Measurements from ENCODE around the gene MSTO1.
"Not testable (repeated sequence)": the region's sequence is repeated elsewhere in the genome, so short reads cannot be mapped to it uniquely, and the experiment has no call there.

Gene MSTO1

GRCh38 chr1:155590516-155591247 lies 19.3 kb upstream of the MSTO1 start:
- not testable (repeated sequence) for ATAC-seq

GRCh38 chr1:155591770-155592169 lies 18.2 kb upstream of the MSTO1 start:
- ATAC-seq, result peak; percentile 84
- TF ChIP-seq CSRNP3 (CRISPR knock-in tag; IDR thresholded peaks at IDR 0.05), result no peak
- no peak for TF ChIP-seq ESRRG (CRISPR knock-in tag; IDR thresholded peaks at IDR 0.05)
- no peak for TF ChIP-seq ZNF565 (CRISPR knock-in tag; conservative IDR thresholded peaks at IDR 0.05; ENCODE audit: low read depth)
- no peak for TF ChIP-seq CSDC2 (CRISPR knock-in tag; IDR thresholded peaks at IDR 0.05)
- no peak for TF ChIP-seq GLIS3 (CRISPR knock-in tag; IDR thresholded peaks at IDR 0.05)
- TF ChIP-seq PATZ1 (CRISPR knock-in tag; IDR thresholded peaks at IDR 0.05; ENCODE audit: borderline replicate concordance), result no peak
- TF ChIP-seq ISL1 (CRISPR knock-in tag; IDR thresholded peaks at IDR 0.05), result no peak

- ATAC-seq, result not testable (repeated sequence)
Observed at GRCh38 chr1:155595877-155596474, 14.0 kb upstream of the MSTO1 start.

- ATAC-seq, result no peak
- TF ChIP-seq SNAI2 (CRISPR knock-in tag; IDR thresholded peaks at IDR 0.05) (no peak), CSRNP3 (CRISPR knock-in tag; IDR thresholded peaks at IDR 0.05) (no peak), TCF4 (CRISPR knock-in tag; IDR thresholded peaks at IDR 0.05; ENCODE audit: borderline replicate concordance) (no peak), RARB (CRISPR knock-in tag; IDR thresholded peaks at IDR 0.05) (no peak), CREB5 (CRISPR knock-in tag; IDR thresholded peaks at IDR 0.05; ENCODE audit: low read depth) (no peak), PATZ1 (CRISPR knock-in tag; IDR thresholded peaks at IDR 0.05; ENCODE audit: borderline replicate concordance) (no peak), TOX (CRISPR knock-in tag; IDR thresholded peaks at IDR 0.05; ENCODE audit: borderline replicate concordance) (no peak), CSDC2 (CRISPR knock-in tag; IDR thresholded peaks at IDR 0.05) (no peak), ARNTL (CRISPR knock-in tag; IDR thresholded peaks at IDR 0.05; ENCODE audit: borderline replicate concordance, low read depth) (no peak), ZNF8 (CRISPR knock-in tag; IDR thresholded peaks at IDR 0.05) (no peak), OSR1 (CRISPR knock-in tag; IDR thresholded peaks at IDR 0.05) (no peak)
- TF ChIP-seq, protein P1, sequence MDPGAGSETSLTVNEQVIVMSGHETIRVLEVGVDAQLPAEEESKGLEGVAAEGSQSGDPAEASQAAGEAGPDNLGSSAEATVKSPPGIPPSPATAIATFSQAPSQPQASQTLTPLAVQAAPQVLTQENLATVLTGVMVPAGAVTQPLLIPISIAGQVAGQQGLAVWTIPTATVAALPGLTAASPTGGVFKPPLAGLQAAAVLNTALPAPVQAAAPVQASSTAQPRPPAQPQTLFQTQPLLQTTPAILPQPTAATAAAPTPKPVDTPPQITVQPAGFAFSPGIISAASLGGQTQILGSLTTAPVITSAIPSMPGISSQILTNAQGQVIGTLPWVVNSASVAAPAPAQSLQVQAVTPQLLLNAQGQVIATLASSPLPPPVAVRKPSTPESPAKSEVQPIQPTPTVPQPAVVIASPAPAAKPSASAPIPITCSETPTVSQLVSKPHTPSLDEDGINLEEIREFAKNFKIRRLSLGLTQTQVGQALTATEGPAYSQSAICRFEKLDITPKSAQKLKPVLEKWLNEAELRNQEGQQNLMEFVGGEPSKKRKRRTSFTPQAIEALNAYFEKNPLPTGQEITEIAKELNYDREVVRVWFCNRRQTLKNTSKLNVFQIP (CRISPR knock-in tag; IDR thresholded peaks at IDR 0.05; ENCODE audit: borderline replicate concordance, low read depth), result no peak
Observed at GRCh38 chr1:155596864-155597263, 13.2 kb upstream of the MSTO1 start.
